Stimulated activated CD4-positive, alpha-beta T cell treated with anti-CD3 and anti-CD28 coated beads, Interleukin-4, amount 100 ng/mL, for 48 hours (primary cell): Measurements from ENCODE around the gene ZFYVE26.

ENCODE experiments used
- DNase-seq, 2 donors: peaks; one replicate each; pipeline ENCODE4 v3.0.0-alpha.2; 2020; ENCODE audit warnings: low read depth in 2 of 2

ZFYVE26 gene

DNA sequence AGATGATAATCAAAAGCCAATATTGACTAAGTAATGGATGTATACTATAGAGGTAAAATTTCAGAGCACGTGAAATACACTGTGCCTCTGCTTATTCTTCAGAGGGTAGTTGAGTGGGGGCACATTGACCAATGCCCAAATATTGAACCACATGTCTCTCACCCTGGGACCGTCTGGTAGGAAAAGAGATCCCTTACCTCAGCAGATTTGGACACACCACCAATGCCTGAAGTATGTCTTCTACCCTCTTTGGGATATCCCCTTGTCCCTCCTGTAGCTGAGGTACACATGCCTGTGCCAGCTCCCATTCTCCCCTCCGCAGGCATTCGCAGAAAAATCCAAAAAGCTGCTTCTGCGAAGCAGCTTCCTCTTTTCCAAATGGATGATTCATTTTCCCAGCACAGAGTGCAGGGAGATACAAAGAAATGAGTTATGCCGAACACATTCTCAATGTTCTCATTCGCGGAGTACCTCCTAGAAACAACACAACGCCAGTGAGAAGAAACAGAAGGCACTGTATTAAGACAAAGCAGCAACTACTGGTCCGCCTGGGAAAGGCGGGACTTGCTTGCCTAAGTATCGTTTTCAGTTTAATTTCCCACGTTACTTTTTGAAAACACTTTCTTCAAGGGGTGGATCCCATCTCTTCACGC, 691 bp downstream of the ZFYVE26 start:
- DNase-seq, result no peak

GRCh38 chr14:67814821-67815220, 1.6 kb downstream of the ZFYVE26 start:
- no peak for DNase-seq

- DNase-seq, result no peak
Observed at GRCh38 chr14:67806246-67806645, 10.1 kb downstream of the ZFYVE26 start.

- no peak for DNase-seq
Observed at GRCh38 chr14:67800743-67801142, 15.6 kb downstream of the ZFYVE26 start.

DNA sequence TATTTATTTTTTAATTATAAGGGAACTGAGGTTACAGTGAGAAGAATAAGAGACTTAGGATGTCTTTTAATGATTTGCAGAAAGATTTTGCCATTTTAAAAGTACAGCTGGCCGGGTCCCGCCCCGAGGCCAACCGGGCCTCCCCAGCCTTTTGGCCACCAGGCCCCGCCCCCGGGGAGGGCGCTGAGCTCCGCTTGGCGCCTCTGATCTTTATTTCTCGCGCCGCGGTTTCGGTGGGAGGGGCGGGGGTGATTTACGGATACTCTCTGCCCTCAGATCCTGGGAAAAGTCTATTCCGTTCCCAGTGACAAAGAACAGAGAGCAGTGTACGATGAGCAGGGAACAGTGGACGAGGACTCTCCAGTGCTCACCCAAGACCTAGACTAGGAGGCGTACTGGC, 17.7 kb downstream of the ZFYVE26 start:
- no peak for DNase-seq

DNA sequence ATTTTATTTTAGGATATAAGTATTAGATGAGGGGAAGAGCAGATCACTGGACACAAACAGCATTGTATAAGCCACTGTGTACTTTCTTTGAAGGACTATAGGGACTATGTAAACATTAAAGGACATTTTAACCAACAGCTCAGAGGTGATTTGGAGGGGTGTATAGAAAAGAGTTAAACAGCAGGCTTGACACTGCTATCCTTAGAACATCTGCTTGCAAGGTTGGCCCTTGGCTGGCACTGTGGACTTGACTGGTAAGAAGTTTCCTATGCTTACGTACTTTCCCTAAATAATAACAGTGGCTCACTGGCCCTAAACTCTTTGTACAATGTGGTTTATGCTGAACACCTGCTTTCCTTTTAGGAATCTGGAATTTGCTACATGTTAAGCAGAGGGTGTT, 28.7 kb downstream of the ZFYVE26 start:
- DNase-seq, result no peak

DNA sequence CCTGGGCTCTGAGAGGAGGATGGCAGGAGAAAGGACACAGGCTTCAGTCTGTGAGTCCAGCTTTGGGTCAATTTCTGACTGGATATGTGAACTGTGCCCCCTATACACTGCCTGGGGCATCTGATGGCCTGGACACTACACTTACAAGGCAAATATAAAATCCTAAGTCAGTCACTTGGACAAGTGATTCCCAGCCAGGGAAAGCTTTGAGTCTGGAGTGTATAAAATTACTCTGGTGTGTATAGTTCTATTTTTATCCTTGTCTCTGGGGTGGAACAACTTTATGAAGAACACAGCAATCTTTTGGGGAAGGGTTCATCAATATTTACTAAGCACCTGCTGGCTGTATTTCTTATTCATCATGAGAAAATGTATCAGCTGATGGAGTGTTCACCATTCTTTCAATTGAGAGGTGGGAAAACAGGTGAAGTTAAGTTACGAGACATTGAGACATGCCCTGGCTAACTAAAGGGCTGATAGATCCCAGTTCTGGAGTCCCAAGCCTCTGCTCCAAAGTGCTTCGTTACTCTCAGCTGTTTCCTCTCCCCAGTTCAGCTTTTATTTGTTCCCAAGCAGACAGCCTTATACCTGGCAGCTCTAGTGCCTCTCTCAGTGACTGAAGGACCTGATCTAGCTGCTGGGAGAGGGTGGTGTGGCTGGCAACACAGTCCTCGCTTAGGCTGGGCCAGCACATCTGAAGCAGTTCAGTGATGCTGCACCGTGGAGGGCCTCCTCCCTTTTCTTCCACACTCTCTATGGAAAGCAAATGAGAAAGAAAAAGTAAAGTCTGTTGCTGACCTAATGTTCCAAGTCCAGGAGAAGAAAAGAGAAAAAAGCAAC, 30.9 kb downstream of the ZFYVE26 start:
- DNase-seq, result no peak

DNA sequence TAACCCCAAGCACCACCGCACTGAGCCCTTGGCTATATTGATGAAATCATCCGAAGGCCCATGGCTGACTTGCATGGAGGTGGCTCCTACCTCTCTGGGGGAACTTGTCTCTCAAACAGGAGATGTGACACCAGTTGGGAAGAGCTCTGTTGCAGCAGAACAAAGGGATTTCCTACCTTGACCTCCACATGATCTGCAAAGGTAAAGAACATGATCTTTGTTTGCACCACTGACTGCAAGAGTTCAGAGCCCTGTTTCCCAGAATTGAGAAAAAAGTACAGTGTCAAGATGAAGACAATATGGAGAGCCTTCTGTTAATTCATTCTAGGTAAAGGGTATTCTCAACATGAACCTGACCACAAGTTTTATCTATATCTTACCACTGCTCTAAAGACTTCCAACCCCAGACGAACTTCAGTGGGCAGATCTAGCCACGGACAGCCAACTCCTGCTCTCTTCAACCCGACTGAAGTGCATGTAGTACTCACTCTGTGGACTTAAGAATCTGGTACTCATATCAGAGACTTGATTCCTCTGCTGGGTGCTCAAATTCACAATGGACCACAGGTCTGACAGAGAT, 32.1 kb downstream of the ZFYVE26 start:
- DNase-seq, result no peak

DNA sequence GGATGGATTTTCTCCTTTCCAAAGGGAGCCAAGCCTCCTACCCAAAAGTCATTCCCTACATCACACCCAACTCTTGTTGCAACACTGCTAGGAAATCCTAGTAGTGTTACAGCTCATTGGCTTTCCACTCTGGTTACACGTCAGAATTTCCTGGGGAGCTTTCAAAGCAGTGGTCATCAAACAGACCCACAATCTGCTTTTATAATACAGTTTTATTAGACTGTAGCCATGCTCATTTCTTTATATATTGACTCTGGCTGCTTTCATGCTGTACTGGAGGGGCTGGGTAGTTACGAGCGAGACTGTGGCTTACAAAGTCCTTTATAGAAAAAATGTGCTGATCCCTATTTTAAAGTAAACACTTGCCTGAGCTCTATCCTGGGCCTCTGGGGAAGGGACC, 34.3 kb downstream of the ZFYVE26 start:
- no peak for DNase-seq

GRCh38 chr14:67778792-67779191, 37.6 kb downstream of the ZFYVE26 start:
- no peak for DNase-seq

GRCh38 chr14:67776653-67777322, 39.6 kb downstream of the ZFYVE26 start:
- no peak for DNase-seq

DNA sequence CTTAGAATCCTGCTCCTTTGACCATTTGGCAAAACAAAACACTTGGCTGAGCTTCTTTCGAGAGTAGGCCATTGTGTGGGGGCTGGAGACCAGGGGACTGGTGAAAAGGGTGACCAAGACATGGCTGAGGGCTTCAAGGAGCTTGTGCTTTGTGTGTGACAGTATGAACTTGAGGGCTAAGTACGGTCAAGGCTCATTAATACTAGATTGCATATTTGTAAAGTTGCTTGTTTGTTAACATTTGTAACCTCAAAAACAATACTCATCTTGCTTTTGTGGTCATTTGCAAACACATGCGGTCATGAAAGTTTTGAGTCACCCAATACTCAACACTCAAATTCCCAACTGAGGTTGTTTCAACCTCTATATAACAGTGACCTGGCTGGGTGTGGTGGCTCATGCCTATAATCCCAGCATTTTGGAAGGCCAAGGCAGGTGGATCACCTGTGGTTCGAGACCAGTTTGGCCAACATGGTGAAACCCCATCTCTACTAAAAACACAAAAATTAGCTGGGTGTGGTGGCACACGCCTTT, 42.5 kb downstream of the ZFYVE26 start:
- DNase-seq, result no peak

DNA sequence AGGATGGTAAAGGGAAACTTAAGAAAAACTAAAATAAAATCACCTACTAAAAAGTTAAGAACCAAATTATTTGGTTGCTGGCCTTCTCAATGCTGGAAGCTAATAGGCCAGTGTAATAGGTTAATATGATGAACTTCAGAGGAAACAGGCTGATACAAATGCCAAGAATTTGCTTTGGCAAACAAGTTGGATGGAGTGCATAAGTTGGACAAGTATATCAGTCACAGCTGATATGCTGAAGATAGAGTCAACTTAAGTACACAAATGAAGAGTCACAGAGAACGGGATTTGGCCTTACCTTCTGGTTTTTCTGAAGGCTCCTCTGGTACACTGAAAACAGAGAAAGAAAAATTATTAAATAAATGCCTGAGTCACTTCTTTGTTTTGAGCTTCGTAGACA, 48.2 kb downstream of the ZFYVE26 start:
- no peak for DNase-seq

GRCh38 chr14:67766035-67766680, 50.2 kb downstream of the ZFYVE26 start:
- no peak for DNase-seq

GRCh38 chr14:67765192-67765834, 51.1 kb downstream of the ZFYVE26 start:
- no peak for DNase-seq

- DNase-seq, result no peak
Observed at GRCh38 chr14:67764496-67764895, 51.9 kb downstream of the ZFYVE26 start.

DNA sequence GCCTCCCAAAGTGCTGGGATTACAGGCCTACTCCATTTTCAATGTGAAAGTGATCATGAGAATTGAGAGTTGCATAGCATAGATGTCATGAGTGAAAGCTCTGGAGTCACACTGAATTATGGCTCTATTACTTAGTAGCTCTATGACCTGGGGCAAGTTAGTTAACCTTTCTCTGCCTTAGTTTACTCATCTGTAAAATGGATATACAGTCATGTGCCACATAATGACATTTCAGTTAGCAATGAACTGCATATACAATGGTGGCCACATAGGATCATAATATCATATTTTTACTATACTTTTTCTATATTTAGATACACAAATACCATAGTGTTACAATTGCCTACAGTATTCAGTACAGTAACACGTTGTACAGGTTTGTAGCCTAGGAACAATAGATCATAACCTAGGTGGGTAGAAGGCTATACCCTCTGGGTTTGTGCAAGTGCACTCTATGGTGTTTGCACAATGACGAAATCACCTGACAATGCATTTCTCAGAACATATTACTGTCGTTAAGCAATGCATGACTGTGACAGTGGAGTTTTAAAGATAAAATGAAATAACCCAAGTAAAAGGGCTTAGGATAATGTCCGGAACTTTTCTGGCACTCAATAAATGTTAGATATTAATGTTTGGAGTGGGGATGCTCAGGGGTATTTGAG, 53.1 kb downstream of the ZFYVE26 start:
- DNase-seq, result no peak

DNA sequence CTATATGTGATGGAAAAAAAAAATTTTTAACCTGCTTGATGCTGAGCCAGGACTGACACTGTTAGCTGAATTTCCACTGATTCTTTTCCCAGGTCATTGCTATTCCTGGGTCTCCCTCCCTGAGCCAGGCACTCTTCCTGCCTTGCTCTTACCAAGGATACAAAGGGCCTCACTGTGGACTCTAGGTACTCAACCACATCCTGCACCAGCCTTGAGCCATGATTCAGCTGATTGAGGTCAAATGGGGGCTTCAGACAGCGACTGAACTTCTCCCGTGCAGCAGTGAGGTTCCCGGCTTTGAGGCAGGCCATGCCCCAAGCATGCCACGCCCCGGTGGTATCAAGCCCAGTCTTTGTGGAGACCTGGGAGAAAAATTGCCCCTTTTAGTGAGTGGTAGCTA, 54.3 kb downstream of the ZFYVE26 start:
- DNase-seq, result no peak

GRCh38 chr14:67759916-67760315, 56.5 kb downstream of the ZFYVE26 start:
- no peak for DNase-seq

GRCh38 chr14:67757175-67757574, 59.2 kb downstream of the ZFYVE26 start:
- no peak for DNase-seq

DNA sequence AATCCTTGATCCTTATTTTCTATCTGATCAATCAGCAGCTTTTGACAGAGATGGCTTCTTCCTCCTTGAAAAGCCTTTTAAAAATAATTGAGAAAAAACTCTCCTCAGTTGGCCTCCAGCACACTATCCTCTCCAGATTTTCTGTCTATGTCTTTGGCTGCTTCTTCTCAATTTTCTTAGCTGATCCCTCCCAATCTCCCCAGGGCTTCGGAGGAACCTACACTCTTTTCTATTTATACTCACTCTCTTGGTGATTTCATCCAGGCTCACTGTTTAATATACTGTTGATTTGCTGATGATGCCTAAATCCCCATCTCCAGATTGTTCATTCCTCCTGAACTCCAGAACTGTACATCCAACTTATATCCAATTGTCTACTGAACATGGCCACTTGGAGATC, 59.9 kb downstream of the ZFYVE26 start:
- DNase-seq, result no peak
